ENCODE measurements around the gene ROCK2.

DNA sequence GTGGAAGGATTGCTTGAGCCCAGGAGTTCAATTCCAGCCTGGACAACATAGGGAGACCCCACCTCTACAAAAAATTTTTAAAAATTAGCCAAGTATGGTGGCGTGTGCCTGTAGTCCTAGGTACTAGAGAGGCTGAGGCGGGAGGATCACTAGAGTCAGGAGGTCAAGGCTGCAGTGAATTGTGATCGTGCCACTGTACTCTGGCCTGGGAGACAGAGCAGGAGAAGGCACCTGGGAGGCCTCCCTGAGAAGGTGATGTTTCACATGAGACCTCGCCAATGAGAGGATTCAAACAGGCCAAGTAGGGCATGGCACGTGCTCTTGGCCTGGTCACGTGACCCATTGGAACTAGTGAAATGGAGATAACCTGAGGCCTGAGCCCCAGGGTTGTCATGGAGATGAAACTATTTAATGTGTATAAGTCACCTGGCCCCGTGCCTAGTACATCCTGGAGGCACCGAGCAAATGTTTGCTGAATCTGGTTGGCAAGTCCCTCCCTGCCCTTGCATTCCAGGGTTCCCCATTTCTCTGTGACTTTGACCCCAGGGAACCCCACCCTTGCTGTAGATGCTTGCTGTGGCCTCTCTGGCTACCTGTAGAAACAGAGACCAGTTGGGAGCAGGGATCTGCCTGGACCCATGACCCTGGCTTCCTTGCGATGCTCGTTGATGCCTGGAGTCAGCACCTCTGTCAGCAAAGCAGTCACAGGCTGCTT lies 26.1 kb upstream of the ROCK2 start:
- TF ChIP-seq, protein P1, sequence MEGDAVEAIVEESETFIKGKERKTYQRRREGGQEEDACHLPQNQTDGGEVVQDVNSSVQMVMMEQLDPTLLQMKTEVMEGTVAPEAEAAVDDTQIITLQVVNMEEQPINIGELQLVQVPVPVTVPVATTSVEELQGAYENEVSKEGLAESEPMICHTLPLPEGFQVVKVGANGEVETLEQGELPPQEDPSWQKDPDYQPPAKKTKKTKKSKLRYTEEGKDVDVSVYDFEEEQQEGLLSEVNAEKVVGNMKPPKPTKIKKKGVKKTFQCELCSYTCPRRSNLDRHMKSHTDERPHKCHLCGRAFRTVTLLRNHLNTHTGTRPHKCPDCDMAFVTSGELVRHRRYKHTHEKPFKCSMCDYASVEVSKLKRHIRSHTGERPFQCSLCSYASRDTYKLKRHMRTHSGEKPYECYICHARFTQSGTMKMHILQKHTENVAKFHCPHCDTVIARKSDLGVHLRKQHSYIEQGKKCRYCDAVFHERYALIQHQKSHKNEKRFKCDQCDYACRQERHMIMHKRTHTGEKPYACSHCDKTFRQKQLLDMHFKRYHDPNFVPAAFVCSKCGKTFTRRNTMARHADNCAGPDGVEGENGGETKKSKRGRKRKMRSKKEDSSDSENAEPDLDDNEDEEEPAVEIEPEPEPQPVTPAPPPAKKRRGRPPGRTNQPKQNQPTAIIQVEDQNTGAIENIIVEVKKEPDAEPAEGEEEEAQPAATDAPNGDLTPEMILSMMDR (IDR thresholded peaks at IDR 0.05), result no peak
- no peak for TF ChIP-seq EP300 (IDR thresholded peaks at IDR 0.05)

Measured in sigmoid colon (tissue), 4 donors.